Measurements from ENCODE around the gene MTUS2. TPM values are rescaled to one million over a fixed set of nuclear protein-coding genes. Genes with fewer than 3 reads are reported as not detected.
A peak's percentile ranks its signal among the peaks of the same experiment; 100 is the strongest.

Gene MTUS2
- total and polyA plus RNA-seq, 2 of the 8 experiments (the other 6 are each of a cell fraction or from before 2014, with no cell fraction given), result 0.18 to 0.80 TPM

DNA sequence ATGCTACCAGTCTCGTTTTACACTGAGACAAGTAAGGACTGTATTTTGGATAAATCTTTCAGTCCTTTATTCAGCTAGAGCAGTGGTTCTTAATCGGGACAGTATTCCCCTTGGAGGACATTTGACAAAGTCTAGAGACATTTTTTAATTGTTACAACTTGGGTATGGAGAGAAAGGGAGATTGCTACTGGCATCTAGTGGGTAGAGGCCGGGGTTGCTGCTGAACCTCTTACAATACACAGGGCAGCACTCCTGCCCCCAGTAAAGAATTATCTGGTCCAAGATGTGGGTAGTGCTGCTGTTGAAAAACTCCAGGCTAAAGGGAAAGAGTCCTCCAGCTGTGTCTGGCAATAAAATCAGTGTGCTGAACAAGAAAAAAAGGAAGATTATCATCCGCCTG, 440.5 kb downstream of the MTUS2 start:
- H2BK15ac ChIP-seq (ENCODE audit: low read length), result no peak overlapping the region
- H3K56ac ChIP-seq (replicated peaks; ENCODE audit: insufficient read length, low read depth, low read length), result no peak overlapping the region
- no peak overlapping the region for H3K4me3 ChIP-seq (ENCODE audit: extremely low read depth in 1 of 4, insufficient read depth in 2 of 4, low read depth in 3 of 4, low read length in 4 of 4)
- H3K9me3 ChIP-seq (ENCODE audit: insufficient read depth in 2 of 2, low read depth in 1 of 2, low read length in 1 of 2), result peaks cover 0 to 8% of the 10 kb centered on the region in 2 experiments; a peak in 1 of 4 replicates
- no peaks in the 10 kb centered on the region for H3K79me2 ChIP-seq (ENCODE audit: control insufficient read depth in 1 of 2, insufficient read depth in 2 of 2, low read length in 2 of 2)
- no peak overlapping the region for H2BK120ac ChIP-seq (replicated peaks; ENCODE audit: low read depth, low read length)
- DNase-seq (ENCODE audit: low read depth in 1 of 2, low spot score in 2 of 2) (no peak), FAIRE-seq (no peak)
- no peak overlapping the region for H2BK5ac ChIP-seq (ENCODE audit: low read depth, low read length)
- no peaks in the 10 kb centered on the region for H3K79me1 ChIP-seq (ENCODE audit: low read depth, low read length)
- H3K36me3 ChIP-seq (ENCODE audit: control insufficient read depth in 2 of 4, insufficient read depth in 4 of 4, low read length in 3 of 4), result no peaks in the 10 kb centered on the region
- H3K9ac ChIP-seq (replicated peaks in 1 of 4; ENCODE audit: extremely low read depth in 1 of 4, low read depth in 3 of 4, low read length in 3 of 4), result no peak overlapping the region
- H3K23ac ChIP-seq (ENCODE audit: insufficient read length), result no peak overlapping the region
- WGBS, 2 experiments (ENCODE audit: extremely low coverage in 1 of 2, insufficient coverage in 1 of 2, insufficient read length in 1 of 2, insufficient replicate concordance in 2 of 2, low coverage in 1 of 2, low lambda C conversion rate in 2 of 2, missing lambda C conversion rate in 1 of 2), result 88% methylated on average over 4 of the region's 4 CpGs; no CpG with 5 or more reads in 1 of the 2 experiments
- no peak overlapping the region for H3K4ac ChIP-seq (replicated peaks; ENCODE audit: insufficient read length, low read depth, low read length)
- H3K23me2 ChIP-seq (ENCODE audit: low read depth, low read length), result no peaks in the 10 kb centered on the region
- POLR2A ChIA-PET (ENCODE audit: partially characterized antibody), result no interaction called here
- no peak overlapping the region for H2AFZ ChIP-seq (ENCODE audit: low read length)
- no peak overlapping the region for H2BK12ac ChIP-seq (ENCODE audit: low read depth, low read length)
- no peaks in the 10 kb centered on the region for H3K4me1 ChIP-seq (replicated peaks in 1 of 4; ENCODE audit: control insufficient read depth in 3 of 4, insufficient read depth in 4 of 4, low read length in 3 of 4)
- H2AK5ac ChIP-seq (ENCODE audit: low read depth, low read length), result no peak overlapping the region
- TF ChIP-seq RAD21 (IDR thresholded peaks at IDR 0.05 in 1 of 2, conservative IDR thresholded peaks at IDR 0.05 in 1 of 2; ENCODE audit: low read depth in 2 of 2, low read length in 2 of 2) (peak; percentile 67 to 73), POLR2AphosphoS5 (IDR thresholded peaks at IDR 0.05; ENCODE audit: low read depth, low read length) (no peak)
- TF ChIP-seq, protein P1, sequence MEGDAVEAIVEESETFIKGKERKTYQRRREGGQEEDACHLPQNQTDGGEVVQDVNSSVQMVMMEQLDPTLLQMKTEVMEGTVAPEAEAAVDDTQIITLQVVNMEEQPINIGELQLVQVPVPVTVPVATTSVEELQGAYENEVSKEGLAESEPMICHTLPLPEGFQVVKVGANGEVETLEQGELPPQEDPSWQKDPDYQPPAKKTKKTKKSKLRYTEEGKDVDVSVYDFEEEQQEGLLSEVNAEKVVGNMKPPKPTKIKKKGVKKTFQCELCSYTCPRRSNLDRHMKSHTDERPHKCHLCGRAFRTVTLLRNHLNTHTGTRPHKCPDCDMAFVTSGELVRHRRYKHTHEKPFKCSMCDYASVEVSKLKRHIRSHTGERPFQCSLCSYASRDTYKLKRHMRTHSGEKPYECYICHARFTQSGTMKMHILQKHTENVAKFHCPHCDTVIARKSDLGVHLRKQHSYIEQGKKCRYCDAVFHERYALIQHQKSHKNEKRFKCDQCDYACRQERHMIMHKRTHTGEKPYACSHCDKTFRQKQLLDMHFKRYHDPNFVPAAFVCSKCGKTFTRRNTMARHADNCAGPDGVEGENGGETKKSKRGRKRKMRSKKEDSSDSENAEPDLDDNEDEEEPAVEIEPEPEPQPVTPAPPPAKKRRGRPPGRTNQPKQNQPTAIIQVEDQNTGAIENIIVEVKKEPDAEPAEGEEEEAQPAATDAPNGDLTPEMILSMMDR (IDR thresholded peaks at IDR 0.05; ENCODE audit: control extremely low read depth in 1 of 3, insufficient read depth in 1 of 3, low read depth in 1 of 3, low read length in 3 of 3), result peak; percentile 18 to 48 (median 34)
- no peak overlapping the region for H3K14ac ChIP-seq (ENCODE audit: insufficient read length)
- H3K27me3 ChIP-seq (replicated peaks in 1 of 4; ENCODE audit: control insufficient read depth in 3 of 4, extremely low read depth in 1 of 4, insufficient read depth in 3 of 4, low read length in 3 of 4), result no peaks in the 10 kb centered on the region
- no peak overlapping the region for H4K91ac ChIP-seq (replicated peaks; ENCODE audit: insufficient read length, low read length)
- H4K5ac ChIP-seq (ENCODE audit: insufficient read length, low read depth, low read length), result no peak overlapping the region
- no peaks in the 10 kb centered on the region for H4K20me1 ChIP-seq (replicated peaks in 1 of 2; ENCODE audit: control insufficient read depth in 1 of 2, insufficient read depth in 2 of 2, low read length in 2 of 2)
- H4K8ac ChIP-seq (ENCODE audit: extremely low read depth, insufficient read depth, low read length), result no peak overlapping the region
- H3K27ac ChIP-seq (ENCODE audit: low read depth, low read length), result no peak overlapping the region
- CTCF ChIA-PET (ENCODE audit: partially characterized antibody), result interaction anchor here (0.9 to 1.6 kb wide), 5 partner anchors 15 to 454 kb away, joined by 3 to 5 read pairs (median 3); no protein-coding TSS in a partner anchor
- H2BK20ac ChIP-seq (ENCODE audit: low read length), result no peak overlapping the region
- no peak overlapping the region for H3K4me2 ChIP-seq (ENCODE audit: insufficient read depth in 1 of 2, low read depth in 2 of 2, low read length in 2 of 2)
- no peak overlapping the region for H3K18ac ChIP-seq (ENCODE audit: extremely low read depth, low read length)
